Right renal pelvis (tissue), 4 donors: Measurements from ENCODE around the gene COG1. TPM values are rescaled to one million over a fixed set of nuclear protein-coding genes. Genes with fewer than 3 reads are reported as not detected.

Experiments used
- DNase-seq, 4 donors: peaks; one replicate each; pipeline ENCODE4 v3.0.0-alpha.2; 2013; ENCODE audit warnings: low read depth in 4 of 4, low spot score in 3 of 4, missing footprints in 1 of 4
- polyA plus RNA-seq, 4 donors: library from polyadenylated mRNA; unstranded; fragments of 120-200 nt; gene quantifications; one replicate each; pipeline ENCODE4 v1.2.1, GENCODE V29; 2013; ENCODE audit not compliant: insufficient read length in 4 of 4

The COG1 gene
- polyA plus RNA-seq, 4 donors = 43.5 to 61.0 (median 45.5) TPM

DNA sequence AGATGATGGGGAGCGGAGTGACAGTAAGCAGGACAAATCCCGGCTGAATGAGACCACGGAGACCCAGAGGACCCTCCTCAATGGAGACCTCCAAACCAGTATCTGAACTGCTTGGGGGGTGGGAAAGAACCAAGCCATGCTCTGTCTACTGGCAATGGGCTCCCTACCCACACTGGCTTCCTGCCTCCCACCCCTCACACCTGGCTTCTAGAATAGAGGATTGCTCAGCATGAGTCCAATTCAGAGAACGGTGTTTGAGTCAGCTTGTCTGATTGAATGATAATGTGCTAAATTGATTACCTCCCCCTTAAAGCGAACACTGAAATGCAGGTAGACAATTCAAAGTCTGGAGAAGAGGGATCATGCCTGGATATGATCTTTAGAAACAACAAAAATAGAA, 22.5 kb upstream of the COG1 start:
- no peak for DNase-seq

DNA sequence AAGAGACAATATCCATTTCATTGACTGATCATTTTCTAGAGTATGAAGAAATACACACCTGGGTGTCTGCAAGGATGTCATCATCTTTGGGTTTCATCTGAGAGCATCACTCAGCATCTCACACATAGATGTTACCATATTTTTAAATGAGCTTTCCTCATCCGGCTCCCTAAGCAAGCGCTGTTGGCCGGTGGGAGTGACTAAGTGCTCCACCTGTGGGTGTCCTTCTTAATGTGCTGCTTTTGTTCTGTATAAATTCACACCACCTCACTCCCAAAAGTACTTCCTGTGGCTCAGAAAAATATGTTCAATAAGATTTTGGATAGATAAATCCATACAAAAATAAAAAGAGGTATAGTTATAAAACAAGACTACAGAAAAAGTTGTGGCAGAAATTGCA, 20.6 kb upstream of the COG1 start:
- no peak for DNase-seq

DNA sequence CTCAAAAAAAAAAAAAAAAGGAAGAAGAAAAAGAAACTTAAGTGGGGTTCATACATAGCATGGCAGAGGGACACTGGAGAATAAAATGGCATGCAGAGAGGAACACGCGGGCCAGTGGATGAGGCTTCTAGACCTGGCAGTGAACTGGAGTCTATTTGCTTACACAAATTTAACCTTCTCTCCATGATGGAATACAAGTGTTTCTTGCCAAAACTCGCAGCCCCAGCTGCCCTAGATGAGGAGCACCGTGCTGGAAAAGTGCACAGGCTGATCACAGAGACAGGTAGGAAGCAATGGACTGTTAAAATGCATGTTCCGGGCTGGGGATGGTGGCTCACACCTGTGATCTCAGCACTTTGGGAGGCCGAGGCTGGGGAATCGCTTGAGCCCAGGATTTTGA, 18.7 kb upstream of the COG1 start:
- no peak for DNase-seq

DNA sequence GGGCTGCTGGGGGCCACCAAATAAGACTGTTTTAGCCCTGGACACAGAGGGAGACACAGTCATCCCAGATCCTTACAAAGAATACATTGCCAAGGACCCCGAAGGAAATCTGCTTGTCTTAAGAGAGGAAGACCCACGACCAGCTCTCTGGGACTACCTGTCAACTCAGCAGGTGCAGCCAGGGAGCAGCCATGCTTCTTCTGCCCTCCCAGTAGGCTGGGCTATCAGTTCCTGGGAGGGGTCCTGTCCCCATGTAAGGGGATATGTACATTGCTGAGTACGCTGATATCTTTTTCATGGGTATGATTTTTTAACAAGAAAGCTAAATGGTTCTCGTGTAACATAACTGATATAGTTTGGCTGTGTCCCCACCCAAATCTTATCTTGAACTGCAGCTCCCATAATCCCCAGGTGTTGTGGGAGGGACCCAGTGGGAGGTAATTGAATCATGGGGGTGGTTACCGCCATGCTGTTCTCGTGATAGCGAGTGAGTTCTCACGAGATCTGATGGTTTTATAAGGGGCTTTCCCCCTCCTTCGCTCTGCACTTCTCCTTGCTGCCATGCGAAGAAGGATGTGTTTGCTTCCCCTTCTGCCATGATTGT, 16.8 kb upstream of the COG1 start:
- DNase-seq = no peak

DNA sequence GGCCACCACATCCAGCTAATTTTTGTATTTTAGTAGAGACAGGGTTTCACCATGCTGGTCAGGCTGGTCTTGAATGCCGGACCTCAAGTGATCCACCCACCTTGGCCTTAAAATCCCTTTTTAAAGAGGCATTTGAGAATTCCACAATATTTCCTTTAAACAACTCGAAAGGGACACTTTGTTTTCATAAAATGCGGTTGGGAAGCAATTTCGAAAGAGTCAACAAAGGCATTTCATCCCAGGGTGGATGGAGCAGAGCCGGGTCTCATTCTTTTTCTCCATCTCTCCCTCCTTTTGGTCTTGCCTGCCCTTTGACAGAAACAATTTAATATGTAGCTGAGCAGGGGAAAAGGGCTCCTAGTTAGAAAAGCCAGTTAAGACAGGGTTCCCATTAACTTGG, 13.5 kb upstream of the COG1 start:
- no peak for DNase-seq

DNA sequence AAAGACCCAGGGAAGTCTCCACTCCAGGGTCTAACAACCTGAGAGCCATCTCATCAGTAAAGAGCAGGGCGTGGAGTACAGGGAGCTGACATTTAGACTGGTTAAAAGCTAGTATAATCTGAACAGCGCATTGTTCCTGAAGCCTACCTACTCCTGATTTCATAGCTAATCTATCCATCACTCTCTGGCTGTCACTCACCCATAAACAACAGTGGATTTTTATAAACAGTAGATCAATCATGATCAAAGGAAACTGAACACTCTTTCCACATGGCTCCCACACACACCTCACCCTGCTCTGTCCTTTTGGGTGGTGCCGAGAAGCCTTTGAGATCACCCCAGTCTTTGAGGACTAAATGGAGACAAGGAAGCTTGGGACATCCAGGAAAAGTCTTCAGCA, 13.0 kb upstream of the COG1 start:
- no peak for DNase-seq

DNA sequence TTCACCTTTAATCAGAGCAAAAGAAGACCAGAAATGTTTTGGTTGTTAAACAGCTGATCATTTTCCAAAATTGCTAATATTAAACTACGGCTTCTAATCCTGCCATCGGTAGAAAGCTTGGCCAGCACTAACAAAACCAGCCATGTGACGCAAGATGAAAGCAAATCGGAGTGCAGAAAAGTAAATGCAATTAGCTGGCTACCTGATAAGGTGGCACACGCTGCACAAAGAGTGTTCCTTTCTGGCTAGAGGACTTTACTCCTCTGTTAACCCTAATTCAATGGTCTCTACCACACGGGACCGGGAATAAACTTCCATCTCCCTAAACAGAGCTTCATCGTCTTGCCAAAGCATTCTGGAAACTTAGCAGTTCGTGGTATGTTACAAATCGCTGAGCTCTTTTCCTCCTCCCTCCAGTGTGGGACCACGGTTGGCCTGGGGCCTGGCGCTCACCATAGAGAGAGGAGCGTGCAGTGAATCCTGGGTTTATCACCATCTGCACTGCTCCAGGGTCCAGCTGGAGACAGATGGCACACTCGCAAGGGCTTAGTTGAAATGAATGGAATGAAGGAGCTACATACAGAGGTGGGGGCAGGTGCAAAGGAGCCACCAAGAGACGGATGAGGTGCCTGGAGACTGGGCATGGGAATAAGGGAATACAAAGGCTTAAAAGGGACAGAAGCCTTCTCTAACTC, 10.1 kb upstream of the COG1 start:
- no peak for DNase-seq

DNA sequence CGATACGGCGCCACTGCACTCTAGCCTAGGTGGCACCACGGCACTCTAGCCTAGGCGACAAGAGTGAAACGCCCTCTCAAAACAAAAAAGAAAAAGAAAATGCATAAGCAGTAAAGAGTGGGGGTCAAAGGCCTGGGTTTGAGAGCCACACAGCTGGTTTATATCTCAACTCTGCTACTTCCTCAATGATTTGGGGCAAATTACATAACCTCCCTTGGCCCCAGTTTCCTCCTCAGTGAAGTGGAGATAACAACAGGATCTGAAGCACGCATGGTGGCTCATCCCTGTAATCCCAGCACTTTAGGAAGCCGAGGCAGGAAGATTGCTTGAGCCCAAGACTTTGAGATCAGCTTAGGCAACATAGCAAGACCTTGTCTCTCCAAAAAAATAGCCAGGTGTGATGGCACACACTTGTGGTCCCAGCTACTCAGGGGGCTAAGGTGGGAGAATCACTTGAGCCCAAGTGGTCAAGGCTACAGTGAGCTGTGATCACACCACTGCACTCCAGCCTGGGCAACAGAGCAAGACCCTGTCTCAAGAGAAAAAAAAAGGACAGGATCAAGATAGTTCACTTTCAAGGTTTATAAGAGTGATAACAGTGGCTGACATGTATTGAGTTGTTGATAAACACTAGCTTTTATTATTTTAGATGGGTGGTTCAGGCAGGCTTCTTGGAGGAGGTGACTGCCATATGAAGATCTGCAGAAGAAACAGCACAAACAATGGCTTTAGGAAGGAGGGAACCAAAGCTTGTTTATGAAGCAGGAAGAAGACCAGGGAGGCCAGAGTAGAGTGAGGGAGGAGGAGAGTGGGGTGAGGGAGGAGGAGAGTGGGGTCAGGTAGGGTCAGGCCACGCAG, 8.5 kb upstream of the COG1 start:
- DNase-seq = no peak

DNA sequence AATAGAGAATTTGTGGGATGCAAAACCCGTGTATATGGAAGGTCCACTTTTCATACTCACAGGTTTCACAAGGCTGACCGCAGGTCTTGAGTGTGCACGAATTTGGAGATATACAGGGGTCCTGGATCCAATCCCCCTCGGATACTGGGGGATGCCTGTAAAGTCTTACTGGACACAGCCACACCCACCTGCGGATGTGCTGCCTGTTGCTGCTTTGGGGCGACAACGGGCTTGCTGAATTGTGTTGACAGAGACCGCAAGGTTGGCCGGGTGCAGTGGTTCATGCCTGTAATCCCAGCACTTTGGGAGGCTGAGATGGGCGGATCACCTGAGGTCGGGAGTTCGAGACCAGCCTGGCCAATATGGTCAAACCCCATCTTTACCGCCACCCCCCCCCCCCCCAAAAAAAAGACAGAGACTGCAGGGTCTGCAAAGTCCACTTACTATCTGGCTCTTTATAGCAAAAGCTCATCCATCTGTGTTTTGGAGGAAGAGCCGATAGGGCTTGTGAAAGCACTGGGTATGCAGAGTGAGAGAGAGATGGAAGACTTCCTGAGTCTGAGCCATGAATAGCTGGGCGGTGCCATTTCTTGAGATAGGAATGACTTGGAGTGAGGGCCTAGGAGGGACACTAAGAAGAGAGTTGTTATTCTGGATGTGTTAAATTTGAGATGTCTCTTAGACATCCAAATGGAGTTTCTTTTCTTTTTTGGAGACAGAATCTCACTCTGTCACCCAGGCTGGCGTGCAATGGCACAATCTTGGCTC, 6.4 kb upstream of the COG1 start:
- DNase-seq = no peak

DNA sequence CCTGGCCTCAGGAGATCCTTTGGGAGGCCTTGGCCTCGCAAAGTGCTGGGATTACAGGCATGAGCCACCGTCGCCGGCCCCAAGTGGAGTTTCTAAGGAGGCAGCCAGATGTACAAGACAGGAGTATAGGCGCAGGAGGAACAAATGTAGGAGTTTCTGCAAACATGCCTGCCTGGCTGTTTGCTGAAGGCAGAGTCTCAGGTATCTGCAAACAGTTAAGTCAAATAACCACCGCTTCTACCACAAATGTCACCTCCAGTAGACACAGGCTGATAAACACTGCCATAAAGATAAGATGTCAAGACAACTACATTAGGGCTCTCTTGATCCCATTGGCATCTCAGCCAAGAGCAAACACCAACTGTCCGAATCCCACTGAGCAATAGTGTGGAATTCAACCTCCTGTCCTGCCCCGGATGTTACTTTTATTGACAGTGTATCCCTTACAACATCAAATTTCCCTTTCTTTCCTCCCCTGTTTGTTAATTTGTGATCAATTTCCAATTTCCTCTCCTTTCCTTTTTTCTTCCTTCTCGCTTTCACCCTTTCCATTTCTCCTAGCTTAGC, 5.6 kb upstream of the COG1 start:
- DNase-seq = no peak

DNA sequence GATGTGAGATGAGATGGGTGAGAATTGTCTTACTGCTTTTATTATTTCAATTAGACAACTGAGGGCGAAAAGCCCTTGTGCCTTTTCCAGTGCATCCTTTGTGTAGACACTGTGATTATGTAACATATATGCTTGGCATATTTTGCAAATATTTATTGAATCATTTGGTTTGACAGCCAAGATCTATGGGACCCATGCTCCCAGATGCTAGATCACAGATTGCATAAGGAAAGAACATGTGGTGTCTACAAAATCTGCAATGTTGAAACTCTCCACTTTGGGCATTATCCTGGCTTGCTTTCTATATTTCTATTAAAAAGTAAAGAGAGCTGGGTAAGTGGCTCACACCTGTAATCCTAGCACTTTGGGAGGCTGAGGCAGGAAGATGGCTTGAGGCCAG, 4.8 kb upstream of the COG1 start:
- no peak for DNase-seq

DNA sequence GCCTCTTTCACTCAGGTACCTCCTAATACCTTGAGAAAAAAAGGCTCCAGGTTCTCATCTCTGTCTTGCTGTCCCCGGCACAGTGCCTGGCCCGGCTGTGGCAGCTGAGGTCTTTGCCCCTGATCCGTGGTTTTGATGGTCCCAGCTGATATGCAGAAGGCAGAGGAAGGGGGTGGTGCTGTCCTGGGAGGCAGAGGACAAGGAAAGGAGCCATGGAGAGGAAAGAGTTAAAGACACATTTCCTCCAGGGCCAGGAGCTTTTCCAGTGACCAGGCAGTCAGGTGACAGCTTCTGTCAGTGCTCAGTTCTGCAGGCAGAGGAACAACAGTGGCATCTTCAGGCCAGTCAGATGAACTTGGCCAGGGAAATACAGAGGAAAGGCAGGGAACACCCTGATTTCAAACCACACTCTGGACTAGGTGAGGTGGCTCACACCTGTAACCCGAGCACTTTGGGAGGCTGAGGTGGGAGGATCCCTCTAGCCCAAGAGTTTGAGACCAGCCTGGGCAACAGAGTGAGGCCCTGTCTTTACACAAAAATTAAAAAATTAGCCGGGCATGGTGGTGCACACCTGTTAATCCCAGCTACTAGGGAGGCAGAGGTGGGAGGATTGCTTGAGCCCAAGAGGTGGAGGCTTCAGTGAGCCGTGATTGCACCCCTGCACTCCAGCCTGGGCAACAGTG, 3.3 kb upstream of the COG1 start:
- DNase-seq = no peak

DNA sequence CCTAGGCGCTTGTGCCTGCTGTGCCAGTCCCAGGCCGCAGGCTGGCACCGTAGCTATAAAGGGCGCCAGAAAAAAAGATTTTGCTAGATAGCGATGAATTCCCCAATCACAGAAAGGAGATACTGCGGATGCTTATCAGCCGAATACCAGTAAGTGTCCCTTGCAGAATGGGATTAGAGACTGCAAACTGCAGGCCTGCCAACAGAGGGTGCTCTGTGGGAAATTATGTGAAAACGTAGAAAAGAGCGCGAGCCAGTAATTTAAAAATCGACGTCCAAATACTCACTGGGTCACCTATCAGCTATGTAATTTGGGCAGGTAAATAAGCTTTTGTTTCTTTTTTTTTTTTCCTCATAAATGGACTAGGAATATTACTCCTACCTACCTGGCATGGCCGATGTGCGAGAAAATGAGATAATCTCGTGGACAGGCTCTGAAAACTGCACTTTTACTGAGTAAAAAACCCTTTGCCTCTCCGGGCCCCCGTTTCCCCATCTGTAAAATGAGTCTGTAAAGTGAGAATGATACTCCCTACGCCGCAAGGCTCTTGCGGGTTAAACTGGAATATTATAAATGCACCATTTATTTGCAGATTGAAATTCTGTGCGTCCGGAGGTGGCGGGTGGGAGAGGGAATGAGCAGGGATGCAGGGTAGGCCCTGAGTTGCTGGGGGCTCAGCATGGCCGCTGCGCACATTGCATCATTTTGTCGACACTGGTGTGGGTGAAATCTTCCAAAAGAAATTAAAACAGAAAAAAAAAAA, 1.2 kb upstream of the COG1 start:
- DNase-seq = peak in 1 of 4 donors; percentile 45

DNA sequence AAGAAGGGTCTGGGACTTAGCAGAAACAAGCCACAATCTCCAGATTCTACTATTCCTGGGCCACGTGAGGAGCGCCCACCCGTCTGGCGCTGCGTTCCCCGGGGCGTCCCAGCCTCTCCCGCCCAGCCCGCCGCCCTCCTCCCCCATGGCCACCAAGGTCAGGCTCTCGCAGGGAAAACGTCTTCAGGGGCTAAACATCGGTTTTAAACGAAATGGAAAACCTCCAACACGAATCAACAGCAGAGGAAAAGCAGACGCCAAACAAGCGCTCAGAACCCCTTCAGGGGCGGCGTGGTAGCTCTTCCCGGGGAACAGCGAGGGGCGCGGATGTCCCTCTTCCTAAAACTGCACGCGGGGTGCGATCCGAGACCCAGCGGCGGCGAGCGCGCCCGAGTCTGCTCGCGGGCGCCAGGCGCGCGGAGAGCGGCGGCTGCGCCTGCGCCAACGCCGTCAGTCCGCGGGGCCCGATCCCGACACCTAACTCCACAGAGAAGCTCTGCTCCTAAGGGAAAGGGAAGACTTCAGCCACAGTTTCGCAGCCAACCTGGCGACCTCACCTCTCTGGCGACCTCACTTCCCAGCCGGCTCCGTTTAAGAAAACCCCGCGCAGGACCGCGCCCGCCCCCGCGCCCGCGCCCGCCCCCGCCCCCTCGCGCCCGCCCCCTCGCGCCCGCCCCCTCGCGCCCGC, 505 bp upstream of the COG1 start:
- peak in 2 of 4 donors; percentile 37 to 70 for DNase-seq

DNA sequence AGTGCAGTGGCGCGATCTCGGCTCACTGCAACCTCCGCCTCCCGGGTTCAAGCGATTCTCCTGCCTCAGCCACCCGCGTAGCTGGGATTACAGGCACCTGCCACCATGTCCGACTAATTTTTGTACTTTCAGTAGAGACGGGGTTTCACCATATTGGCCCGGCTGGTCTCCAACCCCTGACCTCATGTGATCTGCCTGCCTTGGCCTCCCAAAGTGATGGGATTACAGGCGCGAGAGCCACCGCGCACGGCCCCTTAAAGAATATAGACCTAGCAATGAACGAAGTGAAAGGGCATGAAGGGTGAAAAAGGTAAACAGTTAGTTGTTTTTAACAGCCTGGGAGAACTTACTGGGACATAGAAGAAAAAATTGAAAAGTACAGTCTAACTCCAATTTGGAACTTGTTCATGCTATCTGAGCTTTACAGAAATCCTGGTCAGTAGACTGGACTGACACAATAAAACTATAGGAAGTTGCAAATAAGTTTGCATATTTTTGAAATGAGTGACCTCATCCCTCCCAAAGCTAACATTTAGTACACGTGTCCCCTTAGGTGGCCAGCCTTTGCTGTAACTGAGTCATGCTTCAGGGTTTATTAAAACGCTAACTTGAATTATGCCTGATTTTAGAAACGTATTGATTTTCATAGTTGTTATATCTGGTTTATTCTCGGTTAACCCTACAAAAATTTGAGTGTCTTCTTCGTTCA, 1.8 kb downstream of the COG1 start:
- no peak for DNase-seq

DNA sequence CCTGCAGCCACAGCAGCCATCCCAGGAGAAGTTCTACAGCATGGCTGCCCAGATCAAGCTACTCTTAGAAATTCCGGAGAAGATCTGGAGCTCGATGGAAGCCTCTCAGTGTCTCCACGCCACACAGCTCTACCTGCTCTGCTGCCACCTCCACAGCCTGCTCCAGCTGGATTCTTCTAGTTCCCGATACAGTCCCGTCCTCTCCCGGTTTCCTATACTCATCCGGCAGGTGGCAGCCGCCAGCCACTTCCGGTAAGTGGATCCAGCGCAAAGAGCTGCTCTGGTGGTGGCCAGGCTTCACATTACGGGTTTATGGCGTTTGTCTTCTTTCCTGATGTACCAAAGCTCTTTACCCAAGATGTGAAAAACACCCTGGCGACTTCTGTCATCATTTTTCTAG, 3.6 kb downstream of the COG1 start:
- DNase-seq = no peak

DNA sequence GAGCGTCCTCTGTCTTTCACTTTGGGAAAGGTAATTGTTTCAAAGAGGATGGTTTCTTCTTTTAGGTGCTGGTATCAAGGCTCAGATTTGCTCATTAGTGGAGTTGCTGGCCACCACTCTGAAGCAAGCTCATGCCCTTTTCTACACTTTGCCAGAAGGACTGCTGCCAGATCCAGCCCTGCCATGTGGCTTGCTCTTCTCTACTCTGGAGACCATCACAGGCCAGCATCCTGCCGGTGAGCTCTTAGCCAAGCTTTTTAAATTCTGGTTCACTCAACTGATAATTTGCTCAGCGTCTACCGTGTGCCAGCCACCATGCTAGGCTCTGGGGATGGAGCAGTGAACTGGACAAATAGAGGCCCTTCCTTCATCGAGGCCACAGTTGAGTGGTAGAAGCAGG, 4.3 kb downstream of the COG1 start:
- no peak for DNase-seq
